HG02973 (cell line): ENCODE measurements around the gene ZFYVE27.

Experiments used
- ATAC-seq: cut with Tn5 transposase; IDR thresholded peaks from one replicate; pipeline ENCODE4 v1.9.1; 2021; ENCODE audit warnings: moderate library complexity; ENCODE audit not compliant: unreplicated experiment

The ZFYVE27 gene

DNA sequence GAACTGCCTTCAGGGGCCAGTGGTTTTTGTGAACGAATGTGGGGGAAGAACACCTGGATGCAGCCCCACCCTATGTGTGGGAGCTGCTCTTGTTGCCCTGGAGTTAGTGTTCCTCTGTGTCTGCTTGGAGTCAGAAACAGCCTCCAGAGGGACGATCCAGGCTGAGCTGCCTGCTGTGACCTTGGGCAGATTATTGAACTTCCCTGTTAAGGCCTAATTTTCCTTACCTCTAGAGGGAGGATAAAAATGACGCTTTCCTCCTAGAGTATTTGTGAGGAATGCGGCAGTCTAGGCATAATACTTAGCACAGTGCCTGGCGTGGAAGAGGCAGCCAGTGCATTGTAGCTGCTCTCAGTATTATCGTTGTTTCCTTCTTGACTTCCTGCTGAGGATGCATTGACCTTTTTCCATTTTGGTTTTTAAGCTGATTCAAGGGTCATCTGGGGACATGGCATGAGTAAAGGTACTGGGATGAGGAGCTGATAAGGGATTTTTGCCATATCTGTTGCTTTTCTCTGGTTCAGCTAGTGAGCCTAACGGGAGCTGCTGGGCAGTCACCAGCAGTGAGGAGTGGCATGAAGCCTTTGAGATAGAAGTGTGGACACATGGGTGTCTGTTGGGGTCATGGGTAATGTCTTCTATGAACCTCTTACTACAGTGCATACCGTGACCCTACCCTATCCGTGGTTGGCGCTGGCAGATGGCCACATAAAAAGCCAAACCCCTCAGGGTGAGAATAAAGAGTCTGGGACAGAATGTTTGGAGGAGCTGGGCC is 6.4 kb downstream of the ZFYVE27 start:
- no peak for ATAC-seq

DNA sequence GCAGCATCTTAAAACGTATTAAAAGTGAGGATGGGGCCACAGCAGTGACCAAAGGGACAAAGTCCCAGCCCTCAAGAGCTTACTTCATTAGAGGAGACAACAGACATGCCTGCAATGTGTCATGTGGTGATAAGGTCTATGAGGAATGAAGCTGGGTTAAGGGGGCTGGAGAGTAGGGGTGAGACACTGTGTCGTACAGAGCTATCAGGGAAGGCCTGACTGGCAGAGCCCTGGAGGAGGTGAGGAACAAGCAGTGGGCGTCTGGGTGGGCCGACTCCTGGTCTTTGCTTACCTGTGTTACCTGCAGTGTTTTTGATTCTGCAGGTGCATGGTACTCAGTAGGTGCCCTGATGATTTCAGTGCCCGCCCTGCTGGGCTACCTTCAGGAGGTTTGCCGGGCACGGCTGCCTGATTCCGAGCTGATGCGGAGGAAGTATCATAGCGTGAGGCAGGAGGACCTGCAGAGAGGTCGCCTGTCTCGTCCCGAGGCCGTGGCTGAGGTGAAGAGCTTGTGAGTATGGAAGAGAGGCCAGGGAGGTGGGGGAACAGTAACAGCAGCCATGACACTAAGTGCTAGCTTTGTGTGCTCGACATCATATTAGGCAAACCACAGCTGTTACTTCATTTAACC is 7.6 kb downstream of the ZFYVE27 start:
- no peak for ATAC-seq

DNA sequence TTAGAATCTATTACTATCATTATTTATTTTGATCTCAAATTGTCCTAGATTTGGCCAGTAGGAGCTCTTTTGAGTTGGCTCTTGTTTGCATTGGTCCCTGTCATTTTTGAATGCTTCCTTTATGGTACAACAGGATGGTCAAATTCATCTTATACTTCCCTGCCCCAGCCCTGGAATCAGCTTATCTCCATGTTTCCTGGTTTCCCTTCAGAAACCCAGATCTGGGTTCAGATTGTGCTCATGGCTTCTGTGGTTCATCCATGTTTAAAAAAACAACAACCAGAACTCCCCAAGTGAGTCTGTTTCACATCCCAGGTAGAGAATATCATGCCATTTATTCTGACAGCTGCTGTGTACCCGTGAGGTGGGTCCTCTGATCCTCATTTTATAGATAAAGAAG is 10.6 kb downstream of the ZFYVE27 start:
- ATAC-seq: no peak

DNA sequence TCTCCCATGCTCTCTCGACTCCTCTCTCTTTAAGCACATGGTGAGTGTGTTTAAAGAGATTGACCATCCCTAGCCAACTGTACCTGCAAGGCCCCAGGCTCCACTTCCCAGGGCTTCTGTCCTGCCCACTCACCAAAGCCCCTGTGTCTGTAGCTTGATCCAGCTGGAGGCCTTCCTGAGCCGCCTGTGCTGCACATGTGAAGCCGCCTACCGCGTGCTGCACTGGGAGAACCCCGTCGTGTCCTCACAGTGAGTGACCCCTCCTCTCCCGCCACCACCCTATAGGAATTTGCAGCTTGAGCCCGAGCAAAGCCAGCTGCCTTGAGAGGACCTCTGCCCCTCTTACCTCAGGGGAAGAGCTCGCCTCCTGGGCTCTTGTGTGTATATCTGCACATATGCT is 11.2 kb downstream of the ZFYVE27 start:
- no peak for ATAC-seq

DNA sequence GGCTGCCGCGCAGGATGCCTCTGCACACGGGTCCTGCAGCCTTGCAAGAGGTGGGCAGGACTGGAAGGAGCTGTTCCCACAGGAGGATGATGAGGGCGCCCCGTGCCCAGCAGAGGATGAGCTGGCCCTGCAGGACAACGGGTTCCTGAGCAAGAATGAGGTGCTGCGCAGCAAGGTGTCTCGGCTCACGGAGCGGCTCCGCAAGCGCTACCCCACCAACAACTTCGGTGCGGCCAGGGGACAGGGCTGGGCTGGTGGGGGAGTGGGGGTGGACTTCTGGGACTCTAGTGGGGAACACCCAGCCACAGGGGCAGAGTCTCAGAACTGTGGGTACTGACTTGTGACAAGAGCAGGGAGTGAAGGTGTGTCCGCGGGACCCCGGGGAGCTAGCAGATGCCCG is 16.0 kb downstream of the ZFYVE27 start:
- ATAC-seq: no peak

DNA sequence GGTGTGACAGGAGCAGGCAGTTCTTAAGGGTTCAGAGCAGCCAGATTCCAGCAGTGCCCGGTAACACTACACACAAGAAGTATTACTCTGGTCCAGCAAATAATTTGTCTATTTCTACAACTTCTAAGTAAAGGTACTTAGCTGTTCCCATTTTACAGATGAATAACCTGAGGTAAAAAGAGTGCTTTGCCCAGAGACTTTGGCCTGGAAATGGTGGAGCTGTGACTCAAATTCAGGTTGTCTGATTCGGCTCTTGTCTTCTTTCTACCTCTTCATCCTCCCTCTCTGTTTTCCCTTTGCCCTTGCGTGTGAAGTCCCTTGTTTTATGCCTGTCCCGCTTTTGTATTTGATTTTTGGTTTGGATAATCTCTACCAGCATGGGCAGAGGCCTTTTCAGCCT is 17.8 kb downstream of the ZFYVE27 start:
- ATAC-seq: no peak

DNA sequence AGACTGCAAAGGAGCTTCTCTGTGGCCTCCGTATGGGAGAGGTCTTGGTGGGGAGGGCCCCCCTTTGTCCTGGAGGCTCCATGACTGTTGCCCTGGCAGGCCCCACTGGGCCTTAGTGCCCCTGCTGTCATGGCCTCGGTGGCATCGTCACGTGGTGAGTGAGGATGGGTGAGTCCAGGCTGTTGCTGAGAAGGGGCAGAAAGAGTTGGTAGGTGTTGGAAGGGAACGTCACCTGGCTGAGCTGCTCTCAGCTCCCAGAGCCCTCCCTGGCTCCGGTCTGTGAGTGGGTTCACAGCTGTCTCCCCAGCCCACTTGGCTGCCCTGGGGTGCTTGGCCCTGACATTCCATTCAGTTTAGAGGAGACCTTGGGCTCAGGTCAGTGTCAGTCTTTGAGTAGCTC is 18.8 kb downstream of the ZFYVE27 start:
- ATAC-seq: no peak

DNA sequence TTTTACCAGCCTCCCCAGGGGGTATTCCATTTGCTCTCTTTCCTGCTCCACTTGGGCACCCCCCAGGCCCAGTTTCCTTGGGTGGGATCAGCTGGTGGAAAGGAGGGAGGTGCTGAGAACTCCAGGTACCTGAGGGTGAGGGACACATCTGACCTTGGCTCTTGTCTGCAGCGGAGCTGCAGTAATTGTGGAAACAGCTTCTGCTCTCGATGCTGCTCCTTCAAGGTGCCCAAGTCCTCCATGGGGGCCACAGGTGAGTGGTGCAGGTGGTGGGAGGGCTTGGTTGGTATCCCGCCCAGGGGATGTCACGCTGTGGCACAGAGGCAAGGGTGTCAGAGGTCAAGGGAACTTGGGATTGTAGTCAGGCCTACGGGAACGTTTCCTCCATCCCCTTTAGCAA is 20.5 kb downstream of the ZFYVE27 start:
- ATAC-seq: no peak

DNA sequence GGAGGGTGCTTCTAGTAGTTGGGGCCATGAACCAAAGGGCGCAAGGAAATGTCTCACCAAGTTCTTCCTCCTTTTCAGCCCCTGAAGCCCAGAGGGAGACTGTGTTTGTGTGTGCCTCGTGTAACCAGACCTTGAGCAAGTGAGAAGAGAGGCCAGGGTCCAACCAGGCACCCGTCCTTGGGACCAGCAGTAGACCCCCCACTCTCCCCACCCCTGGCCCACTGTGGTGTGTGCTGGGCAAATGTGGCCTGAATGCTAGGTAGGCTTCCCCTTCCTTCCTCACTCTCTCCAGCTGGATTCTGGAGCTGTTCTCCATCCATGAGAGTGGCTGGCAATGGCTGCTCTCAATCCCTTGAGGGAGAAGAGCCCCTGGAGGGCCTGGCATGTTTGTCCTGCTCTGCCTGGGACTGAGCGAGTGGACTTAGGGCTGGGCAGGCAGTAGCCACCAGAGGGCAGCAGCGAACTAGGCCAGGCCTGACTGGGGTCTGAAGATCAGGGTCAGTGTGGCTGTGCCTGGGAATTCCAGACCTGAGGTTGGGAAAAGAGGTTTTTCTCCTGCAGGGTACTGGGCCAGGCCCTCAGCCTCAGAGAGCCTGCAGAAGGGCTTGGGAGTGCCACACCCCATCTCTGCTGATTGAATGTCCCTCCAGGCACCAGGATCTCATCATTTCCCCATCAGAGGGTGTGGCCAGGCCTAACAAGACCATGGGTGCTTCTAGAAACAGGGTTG is 22.4 kb downstream of the ZFYVE27 start:
- ATAC-seq: no peak

DNA sequence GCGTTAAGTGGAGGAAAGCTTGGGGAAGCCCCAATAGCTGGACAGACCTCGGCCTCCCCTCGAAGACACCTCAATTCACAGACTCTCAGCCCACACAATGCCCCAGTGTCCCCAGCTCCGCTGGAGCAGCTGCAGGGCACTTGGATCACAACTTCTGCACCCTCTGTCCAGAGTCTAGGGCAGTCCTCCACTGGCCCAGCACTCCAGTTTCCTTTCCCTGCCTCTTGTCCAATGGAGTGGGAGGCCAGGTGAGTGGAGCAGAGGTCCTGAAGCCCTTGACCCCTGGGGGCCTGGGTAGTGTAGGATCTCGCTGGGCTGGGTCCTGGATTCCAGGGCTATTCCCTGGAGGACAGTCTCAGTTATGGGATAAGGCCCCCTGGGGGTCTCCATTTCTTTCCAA is 23.0 kb downstream of the ZFYVE27 start:
- no peak for ATAC-seq

DNA sequence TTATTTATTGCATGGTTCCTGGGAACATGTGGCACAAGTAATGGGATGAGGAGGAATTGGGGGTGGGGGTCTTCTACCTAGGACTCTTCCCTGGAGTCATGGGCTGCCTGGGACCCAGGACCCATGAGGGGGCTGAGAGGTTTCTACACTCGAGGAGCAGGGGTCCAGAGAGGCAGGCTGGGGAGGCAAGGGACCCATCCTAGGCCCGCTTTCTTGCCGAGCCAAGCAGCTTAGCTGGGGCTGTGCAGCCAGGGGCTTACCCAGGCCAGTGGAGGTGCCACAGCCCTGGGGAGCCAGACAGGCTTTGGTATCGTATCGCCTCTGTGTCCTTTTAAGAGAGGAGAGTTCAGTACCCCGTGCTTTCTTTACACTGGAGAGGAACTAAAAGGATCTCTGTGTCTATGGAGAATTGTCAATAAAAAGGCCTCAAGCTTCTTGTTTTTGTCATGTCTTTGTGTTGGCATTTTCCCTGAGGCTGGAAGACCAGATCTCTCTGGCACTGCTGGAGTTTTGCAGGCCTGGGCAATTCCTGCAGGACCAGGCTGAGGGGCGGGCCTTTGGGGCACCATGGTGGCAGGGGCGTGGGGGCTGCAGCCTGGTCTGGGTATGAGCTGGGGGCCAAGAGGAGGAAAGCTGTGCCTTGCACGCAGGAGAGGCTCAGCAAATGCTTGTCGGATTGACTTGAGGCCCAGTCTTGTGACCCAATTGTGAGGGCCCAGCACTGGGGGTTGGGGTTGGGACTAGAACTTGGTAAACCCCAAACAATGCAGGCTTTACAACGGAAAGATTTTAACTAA is 23.7 kb downstream of the ZFYVE27 start:
- no peak for ATAC-seq

DNA sequence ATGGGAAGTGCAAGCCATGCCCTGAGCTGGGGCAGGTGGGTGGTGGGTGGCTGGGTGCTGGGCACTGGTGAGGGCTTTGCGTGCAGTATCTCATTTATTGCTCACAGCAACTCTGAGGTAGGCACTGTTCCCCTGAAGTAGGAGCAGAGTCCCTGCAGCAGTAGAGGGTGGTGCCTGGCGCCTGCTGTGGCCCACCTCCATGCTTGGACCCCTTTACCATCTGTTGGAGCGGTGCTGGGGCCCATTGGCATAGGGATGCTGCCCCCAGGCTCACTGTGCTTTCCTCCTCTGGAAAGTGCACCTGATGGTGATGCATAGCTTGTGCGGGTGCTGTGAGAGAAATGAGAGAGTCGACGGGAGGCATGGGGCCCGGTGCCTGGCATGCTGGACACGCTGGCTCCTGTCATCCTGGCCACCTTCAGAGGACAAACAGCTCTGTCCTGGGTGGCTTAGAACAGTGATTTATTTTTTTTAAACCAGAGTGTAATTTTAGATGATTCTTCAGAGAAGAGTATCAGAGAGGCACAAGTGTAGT is 24.5 kb downstream of the ZFYVE27 start:
- ATAC-seq: no peak

DNA sequence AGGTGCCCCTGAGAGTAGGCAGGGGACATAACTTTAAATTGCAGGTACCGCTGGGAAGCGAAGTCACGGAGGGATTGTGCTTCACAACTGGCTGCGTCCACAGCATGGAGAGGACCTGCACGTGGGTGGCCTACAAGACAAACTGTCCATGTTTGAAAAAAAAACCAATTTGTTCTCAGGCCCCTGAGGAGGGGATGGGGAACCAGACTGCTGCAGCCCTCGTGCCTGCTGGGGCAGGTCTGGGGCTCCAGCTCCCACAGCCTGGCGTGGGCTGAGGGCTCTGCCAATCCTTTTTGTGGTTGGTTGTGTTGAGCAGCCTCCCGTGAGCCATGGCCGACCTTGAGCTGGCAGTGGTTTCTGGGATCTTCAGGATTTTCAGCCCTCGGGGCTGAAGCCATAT is 25.1 kb downstream of the ZFYVE27 start:
- ATAC-seq: no peak

DNA sequence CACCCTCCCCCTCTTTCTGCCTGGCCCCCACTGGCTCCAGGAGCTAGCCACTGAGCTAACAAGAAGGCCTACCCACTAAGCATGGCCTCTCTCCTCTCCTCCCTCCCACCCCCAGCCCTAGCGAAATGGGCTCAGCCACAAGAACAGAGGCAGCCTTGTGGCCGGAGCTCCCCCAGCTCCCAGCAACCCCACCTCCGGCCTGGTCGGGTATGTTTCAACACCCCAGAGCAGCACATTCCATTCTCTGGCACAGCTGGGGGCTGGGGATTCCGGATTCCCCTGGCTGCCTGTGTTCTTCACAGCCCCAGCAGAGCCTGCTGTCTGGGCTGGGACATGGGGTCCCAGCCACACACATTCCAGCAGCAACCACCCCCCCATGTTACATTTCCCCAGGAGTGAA is 25.9 kb downstream of the ZFYVE27 start:
- ATAC-seq: no peak

DNA sequence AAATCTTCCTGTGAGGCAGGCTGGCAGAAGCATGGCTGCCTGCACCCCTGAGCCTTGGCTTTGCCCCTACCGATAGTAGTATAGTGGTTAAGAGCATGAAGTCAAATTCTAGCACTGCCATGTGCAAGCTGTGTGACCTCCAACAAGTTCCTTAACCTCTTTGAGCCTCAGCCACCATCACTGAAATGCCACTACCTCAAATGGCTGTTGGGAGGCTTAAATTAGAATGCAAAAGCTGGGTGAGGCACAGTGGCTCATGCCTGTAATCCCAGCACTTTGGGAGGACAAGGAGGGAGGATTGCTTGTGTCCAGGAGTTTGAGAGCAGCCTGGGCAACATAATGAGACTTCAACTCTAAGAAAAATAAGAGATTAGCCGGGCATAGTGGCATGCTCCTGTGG is 26.5 kb downstream of the ZFYVE27 start:
- no peak for ATAC-seq

DNA sequence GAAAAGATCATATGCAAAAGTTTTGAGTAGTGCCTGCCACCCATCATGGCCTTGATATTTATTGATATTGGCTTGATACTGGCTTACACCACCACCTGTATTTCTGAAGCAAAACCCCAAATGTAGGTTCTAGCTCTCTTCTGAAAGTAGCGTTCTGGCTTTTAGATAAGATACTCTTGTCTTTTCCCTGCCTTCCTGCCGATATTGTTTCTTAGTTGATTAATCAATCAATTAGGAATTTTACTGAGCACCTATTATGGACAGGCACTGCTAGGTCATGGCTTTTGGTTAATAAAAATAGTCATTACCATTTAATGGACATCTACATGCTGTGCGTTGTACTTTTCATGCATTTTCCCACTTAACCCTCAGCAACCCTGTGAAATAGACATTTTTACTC is 27.0 kb downstream of the ZFYVE27 start:
- no peak for ATAC-seq

DNA sequence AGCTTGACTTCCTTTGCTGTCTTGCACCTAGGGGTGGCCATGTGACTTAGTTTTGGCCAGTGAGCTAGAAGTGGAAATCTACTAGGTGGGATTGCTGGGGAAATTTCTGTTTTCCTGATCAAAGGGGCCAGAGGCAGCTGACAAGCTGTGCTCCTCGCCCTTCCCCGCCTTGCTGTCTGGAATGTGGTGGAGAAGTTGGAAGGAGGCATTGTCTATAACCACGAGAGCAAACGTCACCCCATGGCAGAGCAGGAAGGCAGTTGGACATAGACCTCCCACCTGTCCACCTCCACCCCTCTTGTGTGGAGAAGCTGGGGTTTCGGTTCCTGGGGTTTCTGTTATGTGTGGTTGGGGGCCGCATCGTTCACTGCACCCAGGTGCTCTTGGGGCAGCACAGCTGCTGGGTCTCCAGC is 27.6 kb downstream of the ZFYVE27 start:
- ATAC-seq: no peak

DNA sequence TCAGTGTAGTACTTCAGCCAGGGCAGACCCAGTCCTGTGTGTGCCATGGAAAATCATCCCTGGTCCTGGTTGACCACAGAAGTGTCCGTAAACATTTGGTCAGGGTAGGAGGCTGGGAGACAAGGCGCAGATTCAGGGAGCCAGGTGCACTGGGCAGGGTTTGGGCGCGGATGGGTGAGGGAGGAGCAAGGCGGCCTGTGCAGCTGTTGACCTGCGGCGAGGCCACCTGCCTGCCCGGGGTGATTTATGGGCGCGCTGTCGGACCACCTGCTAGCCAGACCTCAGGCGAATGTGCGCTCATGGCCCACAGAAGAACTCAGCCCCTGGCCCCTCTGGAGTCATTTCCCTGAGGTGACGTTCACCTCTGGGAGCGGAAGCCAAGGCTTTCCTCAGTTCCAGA is 28.3 kb downstream of the ZFYVE27 start:
- no peak for ATAC-seq

DNA sequence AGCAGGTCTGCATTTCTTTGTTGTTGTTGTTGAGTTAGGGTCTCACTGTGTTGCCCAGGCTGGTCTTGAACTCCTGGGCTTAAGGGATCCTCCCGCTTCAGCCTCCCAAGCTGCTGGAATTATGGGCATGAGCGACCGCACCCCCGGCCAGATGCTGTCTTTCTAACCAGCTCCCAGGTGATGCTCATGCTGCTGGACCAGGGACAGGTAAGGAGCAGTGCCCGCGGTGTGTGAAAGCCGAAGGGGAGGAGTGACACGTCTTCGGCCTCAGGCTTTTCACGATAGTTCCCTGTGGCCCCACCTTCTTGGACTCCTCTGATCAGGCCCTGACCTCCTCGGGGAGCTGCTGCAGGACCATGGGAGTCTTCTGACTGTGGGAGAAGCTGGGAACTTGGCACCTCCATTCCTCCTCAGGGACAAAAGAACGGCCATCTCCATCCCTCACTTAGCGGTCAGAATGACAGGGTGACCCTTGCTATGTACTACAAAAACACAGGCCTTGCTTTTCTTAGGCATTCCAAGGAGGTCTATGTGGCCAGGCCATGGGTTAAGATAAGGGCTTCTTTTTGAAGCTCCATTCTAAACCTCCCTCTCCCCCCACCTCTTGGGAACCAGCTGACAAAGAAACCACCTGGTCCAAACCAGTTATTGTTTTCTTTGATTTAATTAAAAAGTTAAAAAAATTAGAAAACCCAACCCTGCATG is 29.3 kb downstream of the ZFYVE27 start:
- no peak for ATAC-seq
